Left lung (tissue), 10 donors: ENCODE data around the gene PANX1. TPM values are rescaled to one million over a fixed set of nuclear protein-coding genes. Genes with fewer than 3 reads are reported as not detected.
A peak's percentile ranks its signal among the peaks of the same experiment; 100 is the strongest.
"Not testable (repeated sequence)": the region's sequence is repeated elsewhere in the genome, so short reads cannot be mapped to it uniquely, and the experiment has no call there.

ENCODE experiments used
- ATAC-seq: fragments of 200-7000 bp; cut with Tn5 transposase; one replicate; pipeline ENCODE4 v1.9.1; 2020; ENCODE audit warnings: moderate library complexity
- DNase-seq, 4 donors: peaks; one replicate each; pipeline ENCODE4 v3.0.0-alpha.2; 2013 to 2020
- H3K27ac ChIP-seq, 2 donors: fragments of 200-600 bp; sonication (generic) in 1 of 2; one replicate each; pipeline versions ENCODE4 v1.5.0 to v1.8.0; 2020 to 2021
- H3K27me3 ChIP-seq, 2 donors: fragments of 200-600 bp; sonication (generic) in 1 of 2; one replicate each; pipeline versions ENCODE4 v1.5.0 to v1.8.0; 2020 to 2021
- H3K36me3 ChIP-seq, 2 donors: fragments of 200-600 bp; sonication (generic) in 1 of 2; one replicate each; pipeline versions ENCODE4 v1.5.0 to v1.8.0; 2020 to 2021
- H3K4me1 ChIP-seq, 2 donors: fragments of 200-600 bp; one replicate each; pipeline ENCODE4 v1.8.0; 2021
- H3K4me3 ChIP-seq, 2 donors: fragments of 200-600 bp; sonication (generic) in 1 of 2; one replicate each; pipeline versions ENCODE4 v1.5.0 to v1.8.0; 2020 to 2021; ENCODE audit warnings: mild to moderate bottlenecking in 1 of 2
- H3K9me3 ChIP-seq, 2 donors: fragments of 200-600 bp; sonication (generic) in 1 of 2; one replicate each; pipeline versions ENCODE4 v1.5.0 to v1.8.0; 2020 to 2021
- CTCF ChIP-seq, 2 donors: fragments of 200-600 bp; sonication (generic) in 1 of 2; IDR thresholded peaks; one replicate each; pipeline versions ENCODE4 v1.5.0 to v1.8.0; 2021; ENCODE audit warnings: antibody characterized with exemption in 2 of 2
- intact Hi-C, 2 donors: fragments of 100-400 bp; cut with DNase I; formaldehyde crosslinking; loops; one replicate each; pipeline versions ENCODE4 v1.11.2 to v1.14.2; 2022
- polyA plus RNA-seq, 6 donors: library from polyadenylated mRNA; unstranded; fragments of 120-200 nt; gene quantifications; one replicate each; pipeline ENCODE4 v1.2.1, GENCODE V29; 2013; ENCODE audit not compliant: insufficient read length in 6 of 6
- total RNA-seq, 2 donors: library from RNA; stranded (reverse); fragmentation: NEBNext Ultra II Directional; extraction: Animal tissue kit (Norgen Biotek cat#: 25700); gene quantifications; one replicate each; pipeline ENCODE4 v1.2.1, GENCODE V29; 2021
- donor health status: DM: no; HTN: yes; CAD: no.
- donor health status: DM: no; HTN: no; CAD: no.

The PANX1 gene
- total and polyA plus RNA-seq, 8 donors = 21.1 to 36.8 (median 27.3) TPM

GRCh38 chr11:94117197-94117574, 11.5 kb upstream of the PANX1 start:
- H3K4me3 ChIP-seq = no peak overlapping the region
- DNase-seq = no peak

GRCh38 chr11:94117871-94118270, 10.8 kb upstream of the PANX1 start:
- TF ChIP-seq CTCF (IDR thresholded peaks at IDR 0.05) = no peak

More at GRCh38 chr11:94117197-94117574, 11.5 kb upstream of the PANX1 start:
- H3K36me3 ChIP-seq = no peaks in the 10 kb centered on the region
- no peaks in the 10 kb centered on the region for H3K4me1 ChIP-seq
- no peaks in the 10 kb centered on the region for H3K27me3 ChIP-seq
- H3K27ac ChIP-seq = no peak overlapping the region
- no peaks in the 10 kb centered on the region for H3K9me3 ChIP-seq
- ATAC-seq = no peak
- no peak for TF ChIP-seq CTCF (IDR thresholded peaks at IDR 0.05)
- intact Hi-C loops = no loop called here

GRCh38 chr11:94119676-94120075, 9.0 kb upstream of the PANX1 start:
- H3K9me3 ChIP-seq, intact Hi-C loops, ATAC-seq, H3K4me3 ChIP-seq, H3K27ac ChIP-seq, H3K36me3 ChIP-seq, DNase-seq, H3K27me3 ChIP-seq, H3K4me1 ChIP-seq: not testable (repeated sequence)

More at GRCh38 chr11:94117871-94118270, 10.8 kb upstream of the PANX1 start:
- no peak overlapping the region for H3K4me3 ChIP-seq
- intact Hi-C loops = no loop called here
- ATAC-seq (peak; percentile 42), DNase-seq (no peak)
- no peaks in the 10 kb centered on the region for H3K36me3 ChIP-seq
- H3K9me3 ChIP-seq = no peaks in the 10 kb centered on the region
- H3K27ac ChIP-seq = no peak overlapping the region
- H3K4me1 ChIP-seq = no peaks in the 10 kb centered on the region
- H3K27me3 ChIP-seq = no peaks in the 10 kb centered on the region

GRCh38 chr11:94120516-94120915, 8.1 kb upstream of the PANX1 start:
- H3K4me1 ChIP-seq, intact Hi-C loops, H3K27ac ChIP-seq, DNase-seq, H3K36me3 ChIP-seq, H3K27me3 ChIP-seq, ATAC-seq, H3K9me3 ChIP-seq, H3K4me3 ChIP-seq: not testable (repeated sequence)

GRCh38 chr11:94120946-94121345, 7.7 kb upstream of the PANX1 start:
- no peaks in the 10 kb centered on the region for H3K9me3 ChIP-seq
- DNase-seq (no peak), ATAC-seq (no peak)
- H3K36me3 ChIP-seq = no peaks in the 10 kb centered on the region
- intact Hi-C loops = no loop called here
- no peaks in the 10 kb centered on the region for H3K4me1 ChIP-seq
- TF ChIP-seq CTCF (IDR thresholded peaks at IDR 0.05) = no peak
- H3K27me3 ChIP-seq = no peaks in the 10 kb centered on the region
- H3K4me3 ChIP-seq = no peak overlapping the region
- no peak overlapping the region for H3K27ac ChIP-seq

GRCh38 chr11:94125407-94126115, 3.1 kb upstream of the PANX1 start:
- peaks cover 2 to 22% of the 10 kb centered on the region in 2 donors for H3K4me1 ChIP-seq
- H3K9me3 ChIP-seq = no peaks in the 10 kb centered on the region
- H3K36me3 ChIP-seq = no peaks in the 10 kb centered on the region
- H3K4me3 ChIP-seq = no peak overlapping the region
- H3K27me3 ChIP-seq = no peaks in the 10 kb centered on the region
- TF ChIP-seq CTCF (IDR thresholded peaks at IDR 0.05) = no peak
- no peak overlapping the region for H3K27ac ChIP-seq
- intact Hi-C loops = no loop called here
- ATAC-seq = no peak
- peak in 2 of 4 donors; percentile 34 to 36 for DNase-seq
